HG02798 (cell line): Measurements from ENCODE around the gene ARHGEF3.

Experiments used
- ATAC-seq: cut with Tn5 transposase; IDR thresholded peaks from one replicate; pipeline ENCODE4 v1.9.1; 2021; ENCODE audit warnings: mild to moderate bottlenecking; ENCODE audit not compliant: unreplicated experiment, poor library complexity

Gene ARHGEF3

GRCh38 chr3:56799251-56799882 is 2.4 kb downstream of the ARHGEF3 start:
- ATAC-seq, result no peak

- ATAC-seq, result no peak
These were observed 4.8 kb downstream of the ARHGEF3 start for GRCh38 chr3:56796996-56797395.

- no peak for ATAC-seq
These were observed 5.5 kb downstream of the ARHGEF3 start for GRCh38 chr3:56796202-56796601.

- no peak for ATAC-seq
These were observed 5.9 kb downstream of the ARHGEF3 start for GRCh38 chr3:56795829-56796185.

GRCh38 chr3:56795097-56795828 is 6.5 kb downstream of the ARHGEF3 start:
- no peak for ATAC-seq

GRCh38 chr3:56792193-56792592 is 9.6 kb downstream of the ARHGEF3 start:
- no peak for ATAC-seq

GRCh38 chr3:56790016-56790821 is 11.5 kb downstream of the ARHGEF3 start:
- no peak for ATAC-seq

GRCh38 chr3:56789076-56789475 is 12.7 kb downstream of the ARHGEF3 start:
- ATAC-seq, result no peak

GRCh38 chr3:56788521-56788920 is 13.2 kb downstream of the ARHGEF3 start:
- ATAC-seq, result no peak

- ATAC-seq, result no peak
These were observed 13.9 kb downstream of the ARHGEF3 start for GRCh38 chr3:56787784-56788256.

GRCh38 chr3:56787258-56787775 is 14.4 kb downstream of the ARHGEF3 start:
- ATAC-seq, result no peak

GRCh38 chr3:56785499-56785898 is 16.2 kb downstream of the ARHGEF3 start:
- no peak for ATAC-seq

GRCh38 chr3:56784448-56785001 is 17.2 kb downstream of the ARHGEF3 start:
- no peak for ATAC-seq

GRCh38 chr3:56783644-56784447 is 17.9 kb downstream of the ARHGEF3 start:
- ATAC-seq, result peak; percentile 97

GRCh38 chr3:56782906-56783305 is 18.8 kb downstream of the ARHGEF3 start:
- ATAC-seq, result no peak

GRCh38 chr3:56782215-56782614 is 19.5 kb downstream of the ARHGEF3 start:
- ATAC-seq, result no peak

- ATAC-seq, result no peak
These were observed 20.0 kb downstream of the ARHGEF3 start for GRCh38 chr3:56781762-56782161.

GRCh38 chr3:56780936-56781335 is 20.8 kb downstream of the ARHGEF3 start:
- ATAC-seq, result no peak

- ATAC-seq, result no peak
These were observed 22.9 kb downstream of the ARHGEF3 start for GRCh38 chr3:56778893-56779292.

GRCh38 chr3:56776556-56776950 is 25.2 kb downstream of the ARHGEF3 start:
- no peak for ATAC-seq
